NCI-H510A (cell line): Measurements from ENCODE around the gene SDK1.
"Not testable (repeated sequence)": the region's sequence is repeated elsewhere in the genome, so short reads cannot be mapped to it uniquely, and the experiment has no call there.

Experiments
- DNase-seq: peaks from one replicate; lab custom pipeline; 2025; lab: John Stamatoyannopoulos, UW

SDK1 gene

GRCh38 chr7:3582145-3582544 lies 281.1 kb downstream of the SDK1 start:
- DNase-seq: not testable (repeated sequence)

- no peak for DNase-seq
Measured at GRCh38 chr7:3585826-3586225, 284.8 kb downstream of the SDK1 start.

DNA sequence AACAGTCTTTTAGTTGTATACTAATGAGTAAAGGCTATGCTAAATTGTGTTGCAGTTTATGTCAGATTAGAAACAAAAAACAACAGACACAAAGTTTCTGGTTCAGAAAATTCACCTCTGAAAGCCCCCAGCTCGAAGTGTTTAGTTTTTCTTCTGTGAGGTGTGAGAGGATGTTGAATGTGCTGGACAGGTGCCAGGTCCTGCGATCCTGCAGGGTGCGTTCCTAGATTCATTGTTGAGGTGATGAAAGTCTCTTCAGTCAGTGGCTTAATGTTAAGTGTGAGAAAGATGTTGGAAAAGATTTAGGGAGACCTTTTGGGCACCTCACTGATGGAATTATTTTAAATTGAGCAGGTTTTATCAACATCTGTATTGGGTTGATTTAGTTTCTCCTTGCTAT lies 287.3 kb downstream of the SDK1 start:
- no peak for DNase-seq

GRCh38 chr7:3589752-3590151 lies 288.7 kb downstream of the SDK1 start:
- DNase-seq: no peak

- DNase-seq: no peak
Measured at GRCh38 chr7:3591219-3591618, 290.2 kb downstream of the SDK1 start.

DNA sequence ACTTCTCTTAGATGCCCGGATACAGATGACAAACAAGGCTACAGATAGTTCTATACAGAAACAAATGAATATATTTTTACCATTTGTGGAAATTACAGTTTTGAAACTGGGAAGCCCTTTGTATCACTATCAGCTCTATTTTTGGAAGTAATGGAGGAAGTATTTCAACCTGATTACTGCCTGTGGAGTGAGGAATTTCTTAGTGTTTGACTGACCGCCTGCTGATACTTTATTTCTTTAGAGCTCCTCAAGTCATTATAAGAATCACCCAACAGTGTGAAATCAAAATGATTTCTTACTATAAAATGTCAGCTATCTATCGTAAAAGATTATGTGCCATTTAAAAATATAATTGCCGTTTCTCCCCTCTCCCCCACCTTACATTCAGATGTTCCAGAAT lies 290.9 kb downstream of the SDK1 start:
- DNase-seq: no peak

DNA sequence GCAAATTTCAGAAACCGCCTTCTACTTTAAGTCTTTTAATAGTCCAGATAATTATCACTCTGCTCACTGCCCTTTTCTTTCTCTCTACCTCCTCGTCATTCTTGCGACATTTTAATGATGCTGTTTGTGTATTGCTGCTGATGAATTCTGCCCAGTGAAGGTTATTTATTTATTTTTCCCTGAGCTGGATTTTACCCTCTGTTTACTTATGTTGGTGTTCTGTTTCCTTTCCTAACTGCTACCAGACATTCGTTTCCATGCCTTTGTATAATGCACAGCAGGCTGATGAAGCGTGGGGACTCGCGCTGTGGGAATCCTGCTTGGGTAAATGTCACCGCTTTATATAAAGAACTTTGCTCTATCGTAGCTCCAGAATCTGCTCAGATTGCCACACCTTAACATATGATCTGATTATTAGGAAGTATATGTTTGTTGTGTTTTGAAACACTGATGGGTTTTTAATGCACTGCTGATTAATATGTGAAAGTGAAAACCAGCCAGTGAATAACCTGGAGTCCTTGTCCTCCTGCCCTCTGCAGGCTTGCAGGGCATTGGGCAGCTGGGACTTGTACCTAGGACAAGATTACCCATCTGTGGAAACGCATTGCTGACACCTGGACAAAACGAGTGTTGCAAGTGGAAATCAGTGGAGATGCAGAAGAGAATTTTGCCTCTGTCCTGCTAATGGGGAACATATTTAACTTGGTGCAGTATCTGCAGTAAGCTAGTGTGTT lies 291.5 kb downstream of the SDK1 start:
- no peak for DNase-seq

- no peak for DNase-seq
Measured at GRCh38 chr7:3594901-3595300, 293.8 kb downstream of the SDK1 start.

- DNase-seq: no peak
Measured at GRCh38 chr7:3598854-3599253, 297.8 kb downstream of the SDK1 start.

- no peak for DNase-seq
Measured at GRCh38 chr7:3605222-3605621, 304.2 kb downstream of the SDK1 start.

DNA sequence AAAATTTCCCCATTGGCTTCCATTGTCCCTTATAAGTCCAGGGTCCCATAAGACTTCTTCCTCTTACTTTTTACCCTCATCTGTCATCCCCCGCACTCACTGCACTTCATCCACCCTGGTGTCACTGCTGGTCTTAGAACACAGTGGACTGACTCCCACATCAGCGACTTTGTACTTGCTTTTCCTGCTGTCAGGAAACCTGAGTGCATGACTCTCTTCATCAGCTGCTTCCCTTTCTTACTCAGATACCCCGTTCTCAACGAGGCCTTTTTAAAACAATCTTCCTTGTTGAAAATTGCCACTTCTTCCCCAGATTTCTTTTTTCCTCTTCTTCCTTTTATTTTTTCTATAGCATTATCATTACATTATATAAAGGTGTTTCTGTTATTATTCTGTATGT lies 305.4 kb downstream of the SDK1 start:
- no peak for DNase-seq

GRCh38 chr7:3607847-3608246 lies 306.8 kb downstream of the SDK1 start:
- DNase-seq: no peak

GRCh38 chr7:3616306-3616705 lies 315.3 kb downstream of the SDK1 start:
- peak; percentile 59 for DNase-seq

- no peak for DNase-seq
Measured at GRCh38 chr7:3630081-3630480, 329.0 kb downstream of the SDK1 start.

- DNase-seq: no peak
Measured at GRCh38 chr7:3634396-3634795, 333.3 kb downstream of the SDK1 start.

- DNase-seq: no peak
Measured at GRCh38 chr7:3636131-3636860, 335.2 kb downstream of the SDK1 start.

DNA sequence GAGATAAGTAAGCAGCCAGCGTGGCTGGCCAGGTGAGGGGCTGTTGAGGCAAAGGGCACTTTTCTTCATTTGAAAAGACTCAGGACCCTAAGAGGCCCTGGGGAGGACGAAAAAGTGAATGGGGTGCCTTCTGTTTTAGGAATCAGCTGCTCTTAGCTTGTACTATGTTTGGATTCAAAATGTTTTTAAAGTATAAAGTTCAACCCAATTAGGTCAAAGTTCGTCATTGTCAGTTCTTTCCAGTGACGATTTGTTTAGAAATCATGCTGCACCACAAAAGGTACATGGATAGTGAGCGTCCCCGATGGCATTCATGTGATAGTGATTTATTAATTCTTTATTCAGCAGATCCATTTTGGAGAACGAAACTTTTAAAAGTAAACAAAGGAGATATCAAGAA lies 338.2 kb downstream of the SDK1 start:
- DNase-seq: no peak

DNA sequence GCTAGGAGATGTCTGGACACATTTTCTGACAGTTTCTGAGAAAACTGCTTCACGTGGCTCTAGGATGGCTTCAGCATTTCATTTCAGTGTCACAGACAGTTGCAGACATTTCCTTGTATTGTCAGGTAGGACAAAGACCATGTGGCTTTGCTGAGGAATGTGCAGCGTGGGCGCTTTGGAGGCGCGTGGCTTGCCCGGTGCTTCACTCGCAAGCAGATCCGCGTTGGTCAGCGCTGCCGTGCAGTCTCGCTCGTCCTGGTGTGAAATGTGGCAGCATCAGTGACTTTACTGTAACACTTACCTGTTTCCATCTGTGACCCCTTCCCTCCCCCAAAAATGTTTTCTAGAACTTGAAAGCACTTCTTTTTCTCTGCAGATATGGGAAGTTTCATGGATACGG lies 340.5 kb downstream of the SDK1 start:
- DNase-seq: no peak

- DNase-seq: no peak
Measured at GRCh38 chr7:3643091-3643490, 342.0 kb downstream of the SDK1 start.

GRCh38 chr7:3648276-3648675 lies 347.2 kb downstream of the SDK1 start:
- no peak for DNase-seq

DNA sequence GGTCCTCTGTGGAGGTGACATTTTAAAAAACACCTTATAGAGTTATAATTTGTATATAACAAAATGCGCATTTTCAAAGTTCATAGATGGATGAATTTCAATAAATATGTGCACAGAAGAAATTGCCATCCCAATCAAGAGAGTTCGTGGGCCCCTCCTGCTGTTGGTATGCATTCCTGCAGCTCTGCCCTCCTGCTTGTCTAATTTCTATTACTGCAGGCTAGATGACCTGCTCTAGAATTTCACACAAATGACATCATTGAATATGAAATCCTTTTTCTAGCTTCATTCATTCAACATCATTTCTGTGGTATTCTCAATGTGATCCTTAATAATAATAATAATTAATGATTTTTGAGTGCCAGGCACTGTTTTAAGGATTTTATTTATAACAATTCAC lies 348.2 kb downstream of the SDK1 start:
- DNase-seq: no peak

- no peak for DNase-seq
Measured at GRCh38 chr7:3649678-3650440, 348.8 kb downstream of the SDK1 start.

DNA sequence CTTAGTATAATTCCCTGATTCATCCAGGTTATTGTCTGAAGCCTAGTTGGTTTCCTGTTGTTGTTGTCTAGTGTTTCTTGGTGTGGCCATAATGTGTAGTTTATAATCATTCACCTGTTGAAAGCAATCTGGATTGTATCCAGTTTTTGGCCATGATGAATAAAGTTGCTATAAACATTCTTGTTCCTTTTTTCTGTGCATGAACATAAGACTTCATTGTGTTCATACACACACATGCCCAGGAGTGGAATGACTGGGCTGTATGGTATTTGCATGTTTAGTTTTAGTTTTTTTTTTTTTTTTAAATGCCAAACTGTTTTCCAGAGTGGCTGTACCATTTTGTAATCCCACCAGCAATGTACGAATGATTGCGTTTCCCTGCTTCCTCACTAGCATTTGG lies 349.8 kb downstream of the SDK1 start:
- no peak for DNase-seq
